Measurements from ENCODE around the gene SPRING1.

SPRING1 gene

DNA sequence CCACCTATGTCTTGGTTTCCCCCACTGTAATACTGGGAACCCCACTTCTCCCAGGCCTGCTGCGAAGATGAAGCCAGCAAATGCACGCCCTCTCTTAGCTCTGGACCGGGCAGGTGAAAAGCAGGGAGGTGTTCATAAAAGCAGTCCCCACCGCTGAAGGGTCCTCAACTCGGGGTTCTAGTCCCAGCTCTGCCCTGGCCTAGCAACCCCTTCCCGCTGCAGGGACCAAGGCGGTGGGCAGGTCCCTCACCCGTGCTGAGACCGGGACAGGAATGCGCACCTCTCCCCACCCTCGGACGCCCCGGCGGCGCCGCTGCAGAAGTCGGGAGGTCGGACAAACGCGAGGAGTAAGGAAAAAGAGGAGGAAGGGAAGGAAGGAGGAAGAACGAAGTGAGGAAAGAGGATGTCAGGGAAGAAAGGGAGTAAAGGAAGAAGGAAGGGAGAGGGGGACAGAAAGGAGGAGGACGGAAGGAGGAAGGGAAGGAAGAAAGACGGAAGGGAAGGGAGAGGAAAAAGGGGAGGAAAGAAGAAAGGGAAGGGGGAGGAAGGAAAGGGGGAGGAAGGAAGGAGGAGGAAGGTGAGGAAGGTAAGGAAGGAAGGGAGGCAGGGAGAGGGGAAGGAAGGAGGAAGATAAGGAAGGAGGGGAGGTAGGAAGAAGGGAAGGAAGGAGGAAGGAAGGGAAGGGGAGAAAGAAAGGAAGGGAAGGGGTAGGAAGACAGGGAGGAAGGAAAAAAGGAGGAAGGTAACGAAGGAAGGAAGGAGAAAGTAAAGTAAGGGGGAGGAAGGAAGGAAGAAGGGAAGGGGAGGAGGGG, 701 bp downstream of the SPRING1 start:
- no peak for DNase-seq

DNA sequence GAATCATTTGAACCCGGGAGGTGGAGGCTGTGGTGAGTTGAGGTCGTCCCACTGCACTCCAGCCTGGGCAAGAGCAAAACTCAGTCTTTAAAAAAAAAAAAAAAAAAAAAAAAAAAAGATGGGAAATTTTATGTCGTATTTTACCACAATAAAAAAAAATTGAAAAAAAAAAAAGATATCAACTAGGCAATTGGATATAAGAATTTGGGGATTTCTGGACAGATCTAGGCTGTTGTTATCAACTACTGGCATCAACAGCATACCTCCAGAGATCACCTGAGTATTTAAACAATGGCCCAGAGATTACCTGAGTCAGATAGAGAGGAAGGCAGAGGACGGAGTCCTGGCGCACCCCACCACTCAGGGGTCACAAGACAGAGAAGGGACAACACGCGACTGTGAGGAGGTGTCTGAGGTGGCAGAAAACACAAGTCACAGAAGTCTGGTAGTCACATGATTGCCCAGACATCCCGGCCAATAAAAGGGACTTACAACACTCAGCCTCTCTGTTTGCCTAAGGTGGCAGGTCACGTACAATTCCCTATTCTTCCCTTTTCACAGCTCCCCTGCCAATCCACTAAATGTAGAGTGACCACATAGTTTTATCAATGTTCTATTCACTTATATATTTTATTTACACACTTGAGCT, 1.8 kb downstream of the SPRING1 start:
- no peak for DNase-seq

- no peak for DNase-seq
These were observed 2.8 kb downstream of the SPRING1 start for GRCh38 chr12:116735084-116735483.

GRCh38 chr12:116734156-116734768, 3.6 kb downstream of the SPRING1 start:
- DNase-seq = no peak

DNA sequence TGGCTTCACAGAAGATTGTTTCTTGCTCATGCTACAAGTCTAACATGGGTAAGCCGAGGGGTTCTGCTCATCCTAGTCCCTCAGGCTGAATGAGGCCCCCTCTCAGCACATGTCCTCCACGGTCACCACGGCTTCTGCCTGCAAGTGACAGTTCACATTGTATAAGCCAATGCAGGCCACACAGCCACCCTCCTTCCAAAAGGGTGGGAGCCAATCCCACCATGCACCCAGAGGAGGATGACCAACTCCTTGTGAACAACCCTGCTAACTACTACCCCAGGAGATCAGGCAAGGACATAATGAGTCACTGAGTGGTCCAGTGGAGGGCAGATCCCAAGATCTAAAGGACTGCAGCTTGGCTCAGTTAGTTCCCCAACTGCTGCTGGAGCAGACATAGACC, 6.1 kb downstream of the SPRING1 start:
- no peak for DNase-seq

- no peak for DNase-seq
These were observed 10.0 kb downstream of the SPRING1 start for GRCh38 chr12:116727891-116728290.

DNA sequence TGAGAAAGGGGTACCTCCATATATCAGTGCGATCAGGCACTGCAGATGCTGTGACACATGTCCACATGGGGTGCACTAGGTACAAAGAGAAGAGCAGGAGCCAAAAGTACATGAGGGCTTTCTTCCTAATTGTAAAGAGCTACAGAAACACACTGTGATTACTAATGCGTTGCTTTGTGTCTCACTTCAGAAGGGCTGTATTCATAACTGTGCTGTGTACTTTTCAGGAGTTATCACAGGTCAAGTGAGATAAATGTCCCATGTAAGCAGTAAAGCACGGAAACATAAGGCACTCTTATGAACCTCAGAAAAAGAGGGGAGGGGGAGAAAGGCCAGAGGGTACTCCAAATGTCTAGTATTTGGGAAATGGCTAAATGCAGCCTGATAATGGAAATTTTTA, 10.6 kb downstream of the SPRING1 start:
- no peak for DNase-seq

DNA sequence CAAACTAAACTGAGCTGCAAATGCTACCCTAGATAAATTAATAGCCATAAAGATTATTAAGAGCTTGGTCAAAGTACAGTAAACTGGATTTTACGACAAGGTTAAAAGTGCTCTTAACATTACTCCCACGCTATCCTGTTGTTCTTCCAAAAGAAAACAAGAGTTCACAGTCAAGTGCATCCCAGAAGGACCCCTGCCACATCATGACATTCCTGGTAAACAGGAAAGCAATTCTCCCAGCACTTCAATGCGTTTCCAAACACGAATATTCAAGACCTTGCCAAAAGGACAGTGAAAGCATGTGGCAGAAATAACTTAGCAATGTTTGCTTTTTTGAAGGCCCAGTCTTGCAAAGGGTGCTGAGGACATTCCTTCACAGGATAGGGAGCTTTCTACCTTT, 11.2 kb downstream of the SPRING1 start:
- DNase-seq = no peak

DNA sequence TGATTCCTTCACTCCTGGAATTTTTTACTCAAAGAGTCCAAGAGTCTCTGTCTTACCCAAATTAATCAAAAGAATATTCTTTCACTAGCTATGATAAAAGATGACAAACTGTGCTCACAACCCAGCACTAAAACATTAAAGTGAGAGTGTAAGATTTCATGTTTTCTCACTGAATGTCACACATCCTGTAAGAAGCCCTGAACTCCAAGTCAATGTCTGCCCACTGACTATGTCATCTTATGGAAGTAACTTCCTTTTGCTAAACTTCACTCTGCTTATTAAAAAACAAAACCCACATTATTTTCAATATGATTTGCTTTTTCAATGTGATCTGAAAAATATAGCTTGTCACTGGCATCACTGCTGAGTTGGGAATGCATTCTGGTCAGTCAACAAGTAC, 15.6 kb downstream of the SPRING1 start:
- no peak for DNase-seq

DNA sequence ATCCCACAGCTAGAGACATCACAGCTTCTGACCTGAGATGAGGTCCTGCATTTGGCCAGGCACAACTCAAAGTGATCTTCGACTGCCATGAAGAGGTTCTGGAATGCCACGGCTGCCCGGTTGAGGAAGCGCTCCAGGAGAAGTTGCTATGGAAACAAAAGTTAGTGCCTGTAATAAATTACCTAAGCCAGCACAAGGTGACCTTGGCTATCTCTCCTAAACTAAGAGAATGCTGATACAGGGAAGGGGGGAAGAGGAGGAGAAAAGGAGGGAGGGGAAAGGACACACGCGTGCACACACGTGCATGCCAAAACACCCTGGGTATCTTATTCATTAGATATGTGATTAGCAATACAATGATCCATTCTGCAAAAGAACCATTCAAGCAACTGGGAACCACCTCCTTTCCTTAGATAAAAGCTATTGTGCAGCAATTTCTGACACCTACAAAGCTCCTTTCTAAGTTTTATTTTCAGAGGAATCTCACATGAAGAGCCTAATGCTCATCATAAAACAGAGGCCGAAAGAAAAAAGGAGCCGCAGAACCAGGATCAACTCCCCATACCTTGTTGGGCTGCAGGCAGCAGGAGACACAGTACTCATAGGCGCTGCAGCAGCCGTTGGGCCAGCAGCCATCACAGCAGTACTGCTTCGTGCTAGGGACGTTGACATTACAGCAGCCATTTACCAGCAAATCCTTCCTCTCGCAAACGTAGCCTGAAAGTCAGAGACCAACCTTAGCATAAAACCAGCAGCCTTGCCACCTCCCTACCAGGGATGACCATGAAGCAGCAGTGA, 17.9 kb downstream of the SPRING1 start:
- DNase-seq = no peak

- no peak for DNase-seq
These were observed 19.0 kb downstream of the SPRING1 start for GRCh38 chr12:116718655-116719454.

- peak; percentile 79 for DNase-seq
These were observed 20.1 kb downstream of the SPRING1 start for GRCh38 chr12:116717466-116718437.

- DNase-seq = no peak
These were observed 23.7 kb downstream of the SPRING1 start for GRCh38 chr12:116714175-116714574.

- no peak for DNase-seq
These were observed 24.3 kb downstream of the SPRING1 start for GRCh38 chr12:116713527-116713926.

DNA sequence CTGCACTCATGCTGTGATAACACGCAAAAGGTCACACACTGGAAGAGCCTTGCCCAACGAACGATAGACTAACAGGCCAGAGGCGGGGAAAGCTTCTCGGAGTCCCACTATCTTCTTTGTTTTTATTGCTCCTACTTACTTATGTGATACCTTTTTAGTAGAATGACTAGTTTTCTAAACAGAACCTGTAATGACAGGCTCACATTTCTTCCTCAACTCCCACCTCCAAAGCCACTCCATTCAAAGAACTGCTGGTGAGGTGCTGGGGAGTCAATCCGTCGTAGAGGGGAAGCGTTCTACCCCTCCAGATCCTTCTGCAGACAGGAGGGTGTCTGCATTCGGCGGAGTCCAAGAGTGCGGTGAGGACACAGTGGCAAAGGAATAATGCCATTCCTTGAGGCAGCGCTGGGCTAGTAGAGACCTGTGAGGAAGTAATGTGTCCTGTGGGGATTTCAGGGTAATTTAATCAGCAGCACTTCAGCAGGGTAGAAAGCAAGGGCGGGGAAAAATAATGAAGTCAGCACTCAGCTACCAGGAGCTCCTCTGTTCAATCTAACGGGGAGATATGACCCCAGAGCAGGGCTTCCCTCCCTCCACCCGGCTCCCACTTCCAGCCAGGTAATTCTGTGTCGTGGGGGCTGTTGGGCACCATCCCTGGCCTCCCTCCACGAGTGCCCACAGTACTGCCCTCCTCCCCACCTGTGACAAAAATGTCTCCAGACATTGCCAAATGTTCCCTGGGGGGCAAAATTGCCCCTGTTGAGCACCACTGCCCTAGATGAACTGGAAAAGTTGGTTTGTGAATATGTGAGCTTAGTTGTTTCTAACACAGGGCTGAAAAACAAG, 25.2 kb downstream of the SPRING1 start:
- DNase-seq = no peak

- DNase-seq = no peak
These were observed 27.3 kb downstream of the SPRING1 start for GRCh38 chr12:116710370-116711150.

GRCh38 chr12:116709768-116710167, 28.1 kb downstream of the SPRING1 start:
- DNase-seq = no peak

DNA sequence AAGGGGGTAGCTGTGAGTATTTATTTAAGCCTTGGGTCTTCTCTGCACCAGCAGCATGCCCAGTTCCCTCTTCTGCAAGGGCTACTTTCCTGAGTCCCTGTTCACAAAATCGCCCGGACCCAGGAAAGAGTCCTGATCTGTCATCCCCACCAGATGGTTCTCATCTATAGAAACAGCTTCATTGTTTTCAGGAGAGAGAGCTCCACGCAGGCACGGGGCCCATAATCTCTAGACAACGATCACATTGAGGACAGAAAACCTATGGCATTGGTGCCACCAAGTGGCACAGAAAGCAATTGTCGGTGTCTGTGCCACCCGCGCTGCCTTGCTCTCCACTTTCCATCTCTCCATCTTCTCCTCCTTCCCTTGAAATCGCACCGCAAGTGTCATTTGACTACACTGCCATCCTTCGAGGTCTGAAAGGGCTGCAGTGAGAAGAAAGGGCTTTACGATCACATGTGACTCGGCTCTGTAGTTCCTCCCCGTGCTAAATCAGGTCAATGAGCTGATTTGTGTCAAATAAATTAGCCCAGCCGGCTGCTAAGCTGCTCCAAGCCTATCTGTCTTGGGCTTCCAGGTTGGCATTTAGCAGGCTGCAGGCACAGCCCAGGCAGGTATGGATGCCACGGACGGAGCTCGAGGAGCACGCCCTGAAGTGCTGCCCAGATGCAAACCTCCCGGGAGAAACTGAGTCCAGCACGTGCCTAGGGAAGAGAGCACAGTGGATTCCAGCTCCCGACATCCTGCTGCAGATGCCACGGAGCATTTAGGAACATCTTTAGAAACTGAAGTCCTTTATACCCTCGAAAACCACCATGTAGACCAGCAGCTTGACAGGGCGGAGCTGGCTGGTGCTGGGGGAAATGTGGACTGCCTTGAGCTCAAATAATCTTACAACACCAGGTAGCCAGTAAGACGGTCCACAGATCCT, 28.8 kb downstream of the SPRING1 start:
- peak; percentile 71 for DNase-seq
